ENCODE measurements around the gene DEFB132.

The DEFB132 gene

GRCh38 chr20:284172-284571 is 26.6 kb downstream of the DEFB132 start:
- H3K79me2 ChIP-seq (ENCODE audit: control insufficient read depth, low read length), result peaks cover 1% of the 10 kb centered on the region; the same call in 1 of the 2 replicates
- no peak overlapping the region for H3K4me2 ChIP-seq (ENCODE audit: low read length)
- no peaks in the 10 kb centered on the region for H4K20me1 ChIP-seq (ENCODE audit: control insufficient read depth, insufficient read depth, low read depth, low read length)
- TF ChIP-seq CTCF (IDR thresholded peaks at IDR 0.05; ENCODE audit: low read depth, low read length, poor library complexity, severe bottlenecking) (no peak), EZH2phosphoT487 (IDR thresholded peaks at IDR 0.05; ENCODE audit: borderline replicate concordance, low read length) (no peak)
- no peaks in the 10 kb centered on the region for H3K9me2 ChIP-seq (replicated peaks; ENCODE audit: control insufficient read depth, low read length)
- H3K27ac ChIP-seq (ENCODE audit: low read depth, low read length), result no peak overlapping the region
- no peaks in the 10 kb centered on the region for H3K27me3 ChIP-seq (ENCODE audit: control insufficient read depth, low read length)
- H3K9me3 ChIP-seq (ENCODE audit: control insufficient read depth, insufficient read depth, low read length), result no peaks in the 10 kb centered on the region
- H3K4me1 ChIP-seq (ENCODE audit: control insufficient read depth, low read length), result peaks cover 3% of the 10 kb centered on the region
- no peak overlapping the region for H3K4me3 ChIP-seq (ENCODE audit: low read length)
- H3F3A ChIP-seq (ENCODE audit: control insufficient read depth, insufficient read depth), result no peaks in the 10 kb centered on the region
- H3K36me3 ChIP-seq (ENCODE audit: control insufficient read depth, low read length), result no peaks in the 10 kb centered on the region

GRCh38 chr20:286508-286907 is 29.0 kb downstream of the DEFB132 start:
- H3K9me2 ChIP-seq (replicated peaks; ENCODE audit: control insufficient read depth, low read length), result no peaks in the 10 kb centered on the region
- H3K4me3 ChIP-seq (ENCODE audit: low read length), result no peak overlapping the region
- H3K9me3 ChIP-seq (ENCODE audit: control insufficient read depth, insufficient read depth, low read length), result no peaks in the 10 kb centered on the region
- no peaks in the 10 kb centered on the region for H3F3A ChIP-seq (ENCODE audit: control insufficient read depth, insufficient read depth)
- peaks cover 11% of the 10 kb centered on the region for H3K79me2 ChIP-seq (ENCODE audit: control insufficient read depth, low read length)
- H3K4me2 ChIP-seq (ENCODE audit: low read length), result no peak overlapping the region
- TF ChIP-seq EZH2phosphoT487 (IDR thresholded peaks at IDR 0.05; ENCODE audit: borderline replicate concordance, low read length) (no peak), CTCF (IDR thresholded peaks at IDR 0.05; ENCODE audit: low read depth, low read length, poor library complexity, severe bottlenecking) (no peak)
- no peaks in the 10 kb centered on the region for H3K27me3 ChIP-seq (ENCODE audit: control insufficient read depth, low read length)
- H3K4me1 ChIP-seq (ENCODE audit: control insufficient read depth, low read length), result peaks cover 20% of the 10 kb centered on the region
- no peak overlapping the region for H3K27ac ChIP-seq (ENCODE audit: low read depth, low read length)
- no peaks in the 10 kb centered on the region for H4K20me1 ChIP-seq (ENCODE audit: control insufficient read depth, insufficient read depth, low read depth, low read length)
- H3K36me3 ChIP-seq (ENCODE audit: control insufficient read depth, low read length), result no peaks in the 10 kb centered on the region

GRCh38 chr20:288956-289692 is 31.6 kb downstream of the DEFB132 start:
- no peaks in the 10 kb centered on the region for H4K20me1 ChIP-seq (ENCODE audit: control insufficient read depth, insufficient read depth, low read depth, low read length)
- no peaks in the 10 kb centered on the region for H3K36me3 ChIP-seq (ENCODE audit: control insufficient read depth, low read length)
- no peaks in the 10 kb centered on the region for H3K9me3 ChIP-seq (ENCODE audit: control insufficient read depth, insufficient read depth, low read length)
- H3K27me3 ChIP-seq (ENCODE audit: control insufficient read depth, low read length), result no peaks in the 10 kb centered on the region
- H3K27ac ChIP-seq (ENCODE audit: low read depth, low read length), result no peak overlapping the region
- H3K4me2 ChIP-seq (ENCODE audit: low read length), result peak overlapping the region; percentile 82
- peak overlapping the region; percentile 87 for H3K4me3 ChIP-seq (ENCODE audit: low read length)
- no peaks in the 10 kb centered on the region for H3K9me2 ChIP-seq (replicated peaks; ENCODE audit: control insufficient read depth, low read length)
- peaks cover 27% of the 10 kb centered on the region for H3K4me1 ChIP-seq (ENCODE audit: control insufficient read depth, low read length)
- TF ChIP-seq EZH2phosphoT487 (IDR thresholded peaks at IDR 0.05; ENCODE audit: borderline replicate concordance, low read length) (no peak), CTCF (IDR thresholded peaks at IDR 0.05; ENCODE audit: low read depth, low read length, poor library complexity, severe bottlenecking) (no peak)
- H3K79me2 ChIP-seq (ENCODE audit: control insufficient read depth, low read length), result peaks cover 11% of the 10 kb centered on the region
- peaks cover 7% of the 10 kb centered on the region; the same call in 1 of the 2 replicates for H3F3A ChIP-seq (ENCODE audit: control insufficient read depth, insufficient read depth)

Measured in DOHH2 (cell line).